ENCODE measurements around the gene ADIPOR2. TPM values are rescaled to one million over a fixed set of nuclear protein-coding genes. Genes with fewer than 3 reads are reported as not detected.

Gene ADIPOR2
- total RNA-seq, 1 experiment from 2014 or later: 41.6 TPM

- Histone ChIP-seq H3K36me3 (no peaks in the 10 kb centered on the region), H3K9me3 (no peaks in the 10 kb centered on the region), H3K27me3 (no peaks in the 10 kb centered on the region), H3K4me3 (no peak overlapping the region)
- no peak for DNase-seq
Measured at GRCh38 chr12:1833596-1834028, 142.7 kb downstream of the ADIPOR2 start.

DNA sequence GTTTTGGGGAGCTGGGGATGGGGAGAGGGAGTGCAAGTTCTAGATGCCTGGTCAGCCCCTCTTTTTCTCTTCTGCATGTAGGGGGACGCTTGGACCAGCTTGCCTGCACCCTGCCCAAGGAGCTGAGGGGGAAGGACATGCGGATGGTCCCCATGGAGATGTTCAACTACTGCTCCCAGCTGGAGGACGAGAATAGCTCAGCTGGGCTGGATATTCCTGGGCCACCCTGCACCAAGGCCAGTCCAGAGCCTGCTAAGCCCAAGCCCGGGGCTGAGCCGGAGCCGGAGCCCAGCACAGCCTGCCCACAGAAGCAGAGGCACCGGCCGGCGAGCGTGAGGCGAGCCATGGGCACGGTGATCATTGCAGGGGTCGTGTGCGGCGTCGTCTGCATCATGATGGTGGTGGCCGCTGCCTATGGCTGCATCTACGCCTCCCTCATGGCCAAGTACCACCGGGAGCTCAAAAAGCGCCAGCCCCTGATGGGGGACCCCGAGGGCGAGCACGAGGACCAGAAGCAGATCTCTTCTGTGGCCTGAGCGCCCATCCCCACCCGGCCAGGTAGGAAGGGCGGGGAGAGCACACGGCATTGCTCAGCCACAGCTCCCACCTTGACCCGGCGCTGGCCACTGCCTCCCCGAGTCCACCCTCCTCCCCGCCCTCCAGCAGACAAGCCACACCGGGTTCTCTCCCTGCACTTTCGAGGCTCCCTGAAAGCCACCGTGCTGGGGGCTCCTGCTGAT, 143.5 kb downstream of the ADIPOR2 start:
- no peak for DNase-seq
- Histone ChIP-seq H3K36me3 (no peaks in the 10 kb centered on the region), H3K9me3 (no peaks in the 10 kb centered on the region), H3K4me3 (no peak overlapping the region), H3K27me3 (no peaks in the 10 kb centered on the region)

DNA sequence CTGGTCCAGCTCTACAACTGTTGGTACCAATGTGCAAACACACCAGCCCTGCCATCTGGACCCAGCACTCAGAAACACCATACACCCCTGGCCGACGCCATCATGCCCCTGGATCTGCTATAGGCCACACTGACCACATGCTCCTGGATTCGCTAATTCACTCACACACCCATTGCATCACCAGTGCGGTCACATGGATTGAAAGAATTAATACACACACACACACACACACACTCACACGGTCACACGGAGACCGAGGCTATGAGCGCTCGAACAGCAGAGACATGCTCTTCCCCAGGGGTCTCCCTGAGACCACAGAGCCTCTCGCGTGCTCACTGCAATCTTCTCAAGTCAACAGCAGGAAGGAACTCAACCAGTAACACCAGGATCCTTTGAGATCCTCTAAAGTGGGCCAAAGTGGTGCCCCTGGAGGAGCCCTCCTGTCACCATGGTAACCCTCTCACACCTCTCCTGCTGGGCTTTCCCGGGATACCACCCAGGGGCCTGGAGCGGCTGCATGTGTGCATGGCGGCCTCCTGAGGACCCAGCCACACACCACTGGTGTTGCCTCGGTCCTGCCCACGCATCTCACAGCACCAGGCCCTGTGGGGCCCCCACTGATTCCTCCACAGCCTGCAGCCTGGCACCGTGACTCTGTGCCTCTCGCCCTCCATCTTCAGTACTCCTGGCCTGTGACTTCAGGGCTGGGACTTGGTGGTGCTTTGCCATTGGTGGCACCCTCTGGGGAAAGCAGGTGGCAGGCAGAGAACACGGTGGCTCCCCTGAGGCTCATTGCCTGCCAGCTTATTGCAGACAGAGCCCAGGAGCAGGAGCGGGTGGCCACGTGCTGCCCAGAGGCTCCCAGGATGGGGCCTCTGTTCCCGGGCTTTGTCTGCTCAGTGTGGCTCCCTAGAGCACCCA, 144.6 kb downstream of the ADIPOR2 start:
- no peak for DNase-seq
- no peaks in the 10 kb centered on the region for H3K27me3 ChIP-seq
- H3K9me3 ChIP-seq: no peaks in the 10 kb centered on the region

DNA sequence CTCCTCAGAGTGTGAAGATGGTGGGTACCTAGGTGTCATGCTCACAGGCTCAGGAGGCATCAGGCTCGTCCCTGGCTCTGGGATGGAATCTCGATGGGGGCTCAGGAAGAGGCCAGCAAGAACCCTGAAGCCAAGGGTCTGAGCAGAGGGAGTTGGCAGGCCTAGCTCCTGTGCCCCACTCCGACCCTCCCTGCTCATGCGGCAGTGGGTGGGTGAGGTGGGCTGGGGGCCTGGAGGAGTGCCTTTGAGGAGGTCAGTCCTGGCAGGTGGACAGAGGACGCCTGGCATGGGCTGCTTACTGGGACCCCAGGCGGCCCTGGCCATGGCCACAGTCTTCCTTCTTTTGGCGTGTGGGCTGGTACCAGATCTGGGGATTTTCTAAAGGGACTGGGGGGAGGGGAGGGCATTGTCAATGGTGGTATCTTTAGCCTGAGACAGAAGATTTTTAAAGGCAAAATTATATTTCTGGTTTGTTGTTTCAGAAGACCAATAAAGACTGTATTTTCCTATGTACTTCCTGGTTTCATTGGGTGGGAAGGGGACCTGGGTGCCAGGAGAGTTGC, 145.5 kb downstream of the ADIPOR2 start:
- no peak for DNase-seq

More for the DNA sequence above, 144.6 kb downstream of the ADIPOR2 start:
- no peaks in the 10 kb centered on the region for H3K36me3 ChIP-seq
- H3K4me3 ChIP-seq: no peak overlapping the region

DNA sequence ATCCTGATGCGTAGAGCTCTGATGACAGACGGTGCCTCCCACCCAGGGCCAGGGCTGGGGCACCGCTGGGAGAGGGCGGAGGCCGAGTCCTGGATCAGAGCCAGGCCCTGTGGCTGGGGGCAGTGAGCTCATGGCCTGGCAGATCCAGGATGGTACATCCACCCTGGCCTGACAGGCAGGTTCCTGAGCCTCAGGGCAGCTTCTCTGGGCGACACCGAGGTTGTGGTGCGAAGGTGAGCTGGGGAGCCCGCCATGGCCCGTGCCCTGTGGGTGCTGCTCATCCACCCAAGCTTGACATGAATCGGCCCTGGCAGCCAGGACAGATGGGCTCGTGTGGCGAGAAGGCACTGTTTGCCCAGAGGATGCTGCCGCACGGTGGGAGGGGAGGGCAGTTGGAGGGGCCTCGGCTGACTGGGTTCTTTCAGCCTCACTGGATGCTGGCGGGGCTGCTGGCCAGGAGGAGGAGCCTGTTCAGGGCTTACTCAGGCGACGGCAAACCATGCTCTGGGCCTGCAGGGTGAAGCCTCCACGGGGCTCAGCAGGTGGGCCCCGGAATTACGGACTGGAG, 146.1 kb downstream of the ADIPOR2 start:
- Histone ChIP-seq H3K27me3 (no peaks in the 10 kb centered on the region), H3K4me3 (no peak overlapping the region), H3K9me3 (no peaks in the 10 kb centered on the region), H3K36me3 (no peaks in the 10 kb centered on the region)
- peak; percentile 23 for DNase-seq

More for the DNA sequence above, 145.5 kb downstream of the ADIPOR2 start:
- H3K4me3 ChIP-seq: no peak overlapping the region
- H3K27me3 ChIP-seq: no peaks in the 10 kb centered on the region
- no peaks in the 10 kb centered on the region for H3K9me3 ChIP-seq
- H3K36me3 ChIP-seq: no peaks in the 10 kb centered on the region

DNA sequence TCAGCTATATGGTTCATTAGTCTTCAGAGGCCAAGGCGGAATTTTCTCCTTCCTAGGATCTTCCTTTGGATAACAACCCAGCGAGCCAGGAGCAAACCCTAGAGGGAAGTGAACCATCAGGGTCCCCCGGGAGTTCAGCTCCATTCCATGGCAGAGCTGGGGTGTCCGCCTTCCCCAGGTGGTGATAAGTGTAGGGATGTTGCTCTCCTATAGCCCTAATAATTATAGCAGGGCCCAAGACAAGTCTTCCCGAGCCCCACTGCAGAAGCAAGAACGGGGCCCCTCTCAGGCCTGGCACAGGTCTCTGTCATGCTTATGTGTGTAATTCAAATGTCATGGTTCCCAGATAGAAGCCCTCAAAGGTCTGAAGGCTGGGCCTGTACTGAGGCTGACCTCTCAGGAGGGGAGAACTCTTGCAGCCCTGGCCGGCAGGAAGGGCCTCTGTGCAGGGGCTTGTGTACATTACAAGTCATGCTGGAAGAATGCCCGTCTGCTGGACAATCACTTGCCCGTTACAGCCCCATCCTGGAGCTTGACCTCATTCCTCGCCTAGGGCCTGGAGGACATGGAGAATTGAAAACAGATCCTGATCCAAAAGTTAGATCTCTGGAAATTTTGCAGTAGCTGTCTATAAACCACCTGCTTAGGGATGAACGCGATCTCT, 146.8 kb downstream of the ADIPOR2 start:
- DNase-seq: peak; percentile 40
- Histone ChIP-seq H3K27me3 (no peaks in the 10 kb centered on the region), H3K36me3 (no peaks in the 10 kb centered on the region), H3K9me3 (no peaks in the 10 kb centered on the region), H3K4me3 (no peak overlapping the region)

Other genes starting within 250 kb of the ADIPOR2 start
- gene FBXL14, start 96.5 kb upstream of the ADIPOR2 start, total RNA-seq (2014; rRNA removed; shearing (Covaris generic); ENCODE audit: low replicate concordance): 9.1 and 11.9 TPM in 2 replicates
- gene WNT5B, start 61.8 kb upstream of the ADIPOR2 start, total RNA-seq (2014; rRNA removed; shearing (Covaris generic); ENCODE audit: low replicate concordance): 208 and 341 TPM in 2 replicates
- not detected in 2 replicates for gene LRTM2, start 129.5 kb downstream of the ADIPOR2 start, total RNA-seq (2014; rRNA removed; shearing (Covaris generic); ENCODE audit: low replicate concordance)
- gene CACNA2D4, start 227.6 kb downstream of the ADIPOR2 start, total RNA-seq (2014; rRNA removed; shearing (Covaris generic); ENCODE audit: low replicate concordance): 0.91 and 1.4 TPM in 2 replicates

Measured in MG63 (cell line).